GM23338 (cell line): ENCODE measurements around the gene KNOP1. TPM values are rescaled to one million over a fixed set of nuclear protein-coding genes. Genes with fewer than 3 reads are reported as not detected.

ENCODE experiments used
- ATAC-seq: fragments of 200-7000 bp; cut with Tn5 transposase; 3 replicates; pipeline ENCODE4 v1.9.1; 2020
- DNase-seq: peaks from one replicate; pipeline ENCODE4 v3.0.0-alpha.2; 2015; ENCODE audit warnings: low spot score
- H2AFZ ChIP-seq: fragments of 200-600 bp; sonication (generic); 2 replicates; pipeline ENCODE4 v1.8.0; 2016; ENCODE audit warnings: antibody characterized with exemption, mild to moderate bottlenecking, moderate library complexity
- H3F3A ChIP-seq: fragments of 200-600 bp; sonication (generic); replicated peaks from 2 replicates; pipeline ENCODE4 v1.8.0; 2017; ENCODE audit warnings: antibody characterized with exemption, mixed run types, low read depth
- H3K27ac ChIP-seq: fragments of 200-600 bp; sonication (generic); 2 replicates; pipeline ENCODE4 v1.6.1; 2016; ENCODE audit warnings: low read depth
- H3K27me3 ChIP-seq: fragments of 200-600 bp; sonication (generic); 2 replicates; pipeline ENCODE4 v1.8.0; 2016; ENCODE audit warnings: mild to moderate bottlenecking, mixed run types, moderate library complexity; ENCODE audit not compliant: insufficient read depth
- H3K36me3 ChIP-seq: fragments of 200-600 bp; sonication (generic); 2 replicates; pipeline ENCODE4 v1.8.0; 2016; ENCODE audit warnings: mild to moderate bottlenecking; ENCODE audit not compliant: insufficient read depth
- H3K4me1 ChIP-seq: fragments of 200-600 bp; sonication (generic); 2 replicates; pipeline ENCODE4 v1.8.0; 2016; ENCODE audit warnings: mild to moderate bottlenecking, moderate library complexity; ENCODE audit not compliant: insufficient read depth
- H3K4me2 ChIP-seq: fragments of 200-600 bp; sonication (generic); 2 replicates; pipeline ENCODE4 v1.7.1; 2017; ENCODE audit warnings: mixed run types
- H3K4me3 ChIP-seq: fragments of 200-600 bp; sonication (generic); 2 replicates; pipeline ENCODE4 v1.6.1; 2016; ENCODE audit warnings: mixed run types
- H3K79me2 ChIP-seq: fragments of 200-600 bp; sonication (generic); replicated peaks from 2 replicates; pipeline ENCODE4 v1.8.0; 2017; ENCODE audit warnings: mild to moderate bottlenecking; ENCODE audit not compliant: insufficient read depth
- H3K9me2 ChIP-seq: fragments of 200-600 bp; sonication (generic); 2 replicates; pipeline ENCODE4 v1.8.0; 2017; ENCODE audit not compliant: insufficient read depth
- H4K20me1 ChIP-seq: fragments of 200-600 bp; sonication (generic); replicated peaks from 2 replicates; pipeline ENCODE4 v1.8.0; 2017; ENCODE audit warnings: mild to moderate bottlenecking; ENCODE audit not compliant: insufficient read depth
- H3K27ac Mint-ChIP-seq: 2 replicates; pipeline ENCODE4 v1.8.0; 2020; ENCODE audit warnings: inconsistent platforms, mild to moderate bottlenecking, moderate library complexity, mixed read lengths
- H3K27me3 Mint-ChIP-seq: 3 replicates; pipeline ENCODE4 v1.8.0; 2022; ENCODE audit warnings: low read depth, mild to moderate bottlenecking, moderate library complexity, mixed read lengths, inconsistent platforms; ENCODE audit not compliant: insufficient read depth, poor library complexity
- H3K36me3 Mint-ChIP-seq: 3 replicates; pipeline ENCODE4 v1.8.0; 2021; ENCODE audit warnings: low read depth, mild to moderate bottlenecking, inconsistent platforms, moderate library complexity, mixed read lengths
- H3K4me1 Mint-ChIP-seq: 3 replicates; pipeline ENCODE4 v1.8.0; 2020; ENCODE audit warnings: mild to moderate bottlenecking, inconsistent platforms, mixed read lengths
- H3K4me3 Mint-ChIP-seq: 3 replicates; pipeline ENCODE4 v1.8.0; 2021; ENCODE audit warnings: moderate library complexity, mild to moderate bottlenecking, inconsistent platforms, mixed read lengths
- H3K9me3 Mint-ChIP-seq: 3 replicates; pipeline ENCODE4 v1.8.0; 2020; ENCODE audit warnings: moderate library complexity, mild to moderate bottlenecking, inconsistent platforms, mixed read lengths
- CREB1 ChIP-seq: fragments of 250-450 bp; sonication (Bioruptor Pico); IDR thresholded peaks from 2 replicates; pipeline ENCODE4 v1.5.0; 2020; ENCODE audit warnings: low read depth, mild to moderate bottlenecking, moderate library complexity
- EZH2 ChIP-seq: fragments of 200-600 bp; sonication (generic); IDR thresholded peaks from one replicate; pipeline ENCODE4 v1.8.0; 2017; ENCODE audit warnings: antibody characterized with exemption, mild to moderate bottlenecking, low read depth; ENCODE audit not compliant: unreplicated experiment
- EZH2phosphoT487 ChIP-seq: fragments of 200-600 bp; sonication (generic); IDR thresholded peaks from one replicate; pipeline ENCODE4 v1.8.1; 2018; ENCODE audit warnings: antibody characterized with exemption; ENCODE audit not compliant: unreplicated experiment
- JUNB ChIP-seq: IDR thresholded peaks from one replicate; pipeline ENCODE4 v1.6.1; 2016; ENCODE audit warnings: antibody characterized with exemption; ENCODE audit not compliant: unreplicated experiment
- POLR2AphosphoS5 ChIP-seq: IDR thresholded peaks from 2 replicates; pipeline ENCODE4 v1.6.1; 2016; ENCODE audit warnings: antibody characterized with exemption, low read depth
- REST ChIP-seq: IDR thresholded peaks from one replicate; pipeline ENCODE4 v1.6.1; 2018; ENCODE audit warnings: antibody characterized with exemption; ENCODE audit not compliant: unreplicated experiment
- STAT1 ChIP-seq: IDR thresholded peaks from one replicate; pipeline ENCODE4 v1.6.1; 2016; ENCODE audit warnings: antibody characterized with exemption; ENCODE audit not compliant: unreplicated experiment
- ZNF114 ChIP-seq: fragments of 250-450 bp; sonication (Bioruptor Pico); IDR thresholded peaks from 2 replicates; pipeline ENCODE4 v1.5.0; 2020; ENCODE audit warnings: mild to moderate bottlenecking, moderate library complexity
- ZNF331 ChIP-seq: fragments of 250-450 bp; sonication (Bioruptor Pico); IDR thresholded peaks from 2 replicates; pipeline ENCODE4 v1.5.0; 2020; ENCODE audit warnings: low read depth, mild to moderate bottlenecking, moderate library complexity
- polyA plus RNA-seq: library from polyadenylated mRNA; unstranded; fragments of >200 nt; fragmentation: Nextera tagmentation; extraction: Ambion mirVana; gene quantifications from 2 replicates; pipeline ENCODE4 v1.2.1, GENCODE V29; 2016
- total RNA-seq: library from RNA; depleted of rRNA; stranded (reverse); fragments of >200 nt; shearing (Covaris generic); gene quantifications from 2 replicates; pipeline ENCODE4 v1.2.3, GENCODE V29; 2014
- TF ChIP-seq, protein P1 (sequence below), 2 experiments: fragments of 200-600 bp in 1 of 2; sonication (generic) in 1 of 2; conservative IDR thresholded peaks; 2 replicates each; pipeline versions ENCODE4 v1.5.1 to v1.6.1; 2016 to 2017; ENCODE audit warnings: antibody characterized with exemption in 2 of 2, low read depth in 2 of 2, mild to moderate bottlenecking in 2 of 2, moderate library complexity in 1 of 2
- TF ChIP-seq, protein P2 (sequence below): IDR thresholded peaks from 2 replicates; pipeline ENCODE4 v1.6.1; 2016; ENCODE audit warnings: antibody characterized with exemption

The KNOP1 gene
- total and polyA plus RNA-seq, 2 experiments from 2014 or later: 57.7 to 190 TPM

DNA sequence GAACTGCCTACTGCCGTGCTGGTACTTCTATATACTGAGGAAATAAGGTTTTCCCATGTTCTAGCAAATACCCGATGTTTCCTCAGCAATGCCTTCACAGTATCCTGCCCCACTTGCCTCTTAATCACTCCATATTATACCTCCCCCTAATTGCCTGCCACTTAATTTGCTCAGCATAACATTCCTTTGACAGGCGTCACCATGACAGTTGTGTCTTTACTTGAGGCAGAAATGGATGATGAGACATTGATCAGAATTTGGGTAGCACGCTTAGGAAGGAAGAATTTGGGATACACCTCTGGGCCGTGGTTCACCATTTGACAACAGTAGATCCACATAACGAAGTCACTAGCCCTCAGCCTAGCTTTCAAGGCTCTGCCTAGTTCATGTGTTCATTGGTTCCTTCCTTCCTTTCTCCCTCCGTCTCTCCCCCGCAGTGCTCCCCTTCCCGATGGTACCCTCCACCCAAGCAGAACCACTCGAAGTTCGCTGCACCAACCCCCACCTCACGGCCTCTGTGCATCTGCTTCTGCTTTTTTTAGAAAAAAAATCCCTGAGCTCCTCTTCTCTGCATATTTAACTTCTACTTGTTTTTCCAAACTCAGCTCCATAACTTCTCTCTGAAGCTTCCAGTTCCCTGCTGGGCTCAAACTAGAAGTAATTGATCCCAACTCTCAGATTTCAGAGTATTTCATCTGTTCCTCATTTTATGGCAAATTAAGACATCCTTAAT, 19.4 kb upstream of the KNOP1 start (continued):
- TF ChIP-seq REST: no peak
- TF ChIP-seq, protein P1, sequence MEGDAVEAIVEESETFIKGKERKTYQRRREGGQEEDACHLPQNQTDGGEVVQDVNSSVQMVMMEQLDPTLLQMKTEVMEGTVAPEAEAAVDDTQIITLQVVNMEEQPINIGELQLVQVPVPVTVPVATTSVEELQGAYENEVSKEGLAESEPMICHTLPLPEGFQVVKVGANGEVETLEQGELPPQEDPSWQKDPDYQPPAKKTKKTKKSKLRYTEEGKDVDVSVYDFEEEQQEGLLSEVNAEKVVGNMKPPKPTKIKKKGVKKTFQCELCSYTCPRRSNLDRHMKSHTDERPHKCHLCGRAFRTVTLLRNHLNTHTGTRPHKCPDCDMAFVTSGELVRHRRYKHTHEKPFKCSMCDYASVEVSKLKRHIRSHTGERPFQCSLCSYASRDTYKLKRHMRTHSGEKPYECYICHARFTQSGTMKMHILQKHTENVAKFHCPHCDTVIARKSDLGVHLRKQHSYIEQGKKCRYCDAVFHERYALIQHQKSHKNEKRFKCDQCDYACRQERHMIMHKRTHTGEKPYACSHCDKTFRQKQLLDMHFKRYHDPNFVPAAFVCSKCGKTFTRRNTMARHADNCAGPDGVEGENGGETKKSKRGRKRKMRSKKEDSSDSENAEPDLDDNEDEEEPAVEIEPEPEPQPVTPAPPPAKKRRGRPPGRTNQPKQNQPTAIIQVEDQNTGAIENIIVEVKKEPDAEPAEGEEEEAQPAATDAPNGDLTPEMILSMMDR (conservative IDR thresholded peaks at IDR 0.05; ENCODE audit: low read depth in 2 of 2): no peak
- no peak for TF ChIP-seq EZH2phosphoT487
- no peak for TF ChIP-seq EZH2
- no peak for TF ChIP-seq ZNF114 (CRISPR knock-in tag)
- TF ChIP-seq, protein P2, sequence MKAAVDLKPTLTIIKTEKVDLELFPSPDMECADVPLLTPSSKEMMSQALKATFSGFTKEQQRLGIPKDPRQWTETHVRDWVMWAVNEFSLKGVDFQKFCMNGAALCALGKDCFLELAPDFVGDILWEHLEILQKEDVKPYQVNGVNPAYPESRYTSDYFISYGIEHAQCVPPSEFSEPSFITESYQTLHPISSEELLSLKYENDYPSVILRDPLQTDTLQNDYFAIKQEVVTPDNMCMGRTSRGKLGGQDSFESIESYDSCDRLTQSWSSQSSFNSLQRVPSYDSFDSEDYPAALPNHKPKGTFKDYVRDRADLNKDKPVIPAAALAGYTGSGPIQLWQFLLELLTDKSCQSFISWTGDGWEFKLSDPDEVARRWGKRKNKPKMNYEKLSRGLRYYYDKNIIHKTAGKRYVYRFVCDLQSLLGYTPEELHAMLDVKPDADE: no peak
- no peak for TF ChIP-seq JUNB
- no peak for TF ChIP-seq POLR2AphosphoS5
- no peak for TF ChIP-seq CREB1 (CRISPR knock-in tag)
- TF ChIP-seq ZNF331 (CRISPR knock-in tag): no peak

GRCh38 chr16:19735074-19735867, 17.2 kb upstream of the KNOP1 start:
- Mint-ChIP-seq H3K4me3 (no peak overlapping the region), H3K4me1 (peaks cover 11% of the 10 kb centered on the region), H3K27ac (no peak overlapping the region), H3K27me3 (peaks cover 2% of the 10 kb centered on the region), H3K9me3 (no peaks in the 10 kb centered on the region), H3K36me3 (peaks cover 9% of the 10 kb centered on the region; the same call in 2 of the 3 replicates)
- Histone ChIP-seq H3K79me2 (no peaks in the 10 kb centered on the region), H3K27me3 (no peaks in the 10 kb centered on the region), H3K4me2 (no peak overlapping the region), H3K36me3 (no peaks in the 10 kb centered on the region; the same call in 1 of the 2 replicates), H3K27ac (no peak overlapping the region), H4K20me1 (no peaks in the 10 kb centered on the region), H3F3A (no peaks in the 10 kb centered on the region), H3K9me2 (no peaks in the 10 kb centered on the region), H3K4me1 (no peaks in the 10 kb centered on the region), H2AFZ (no peak overlapping the region), H3K4me3 (no peak overlapping the region)
- DNase-seq (no peak), ATAC-seq (no peak)
- TF ChIP-seq STAT1 (no peak), EZH2phosphoT487 (no peak), ZNF114 (CRISPR knock-in tag) (no peak), EZH2 (no peak), ZNF331 (CRISPR knock-in tag) (no peak), JUNB (no peak)
- TF ChIP-seq, protein P2: no peak
